Choroid plexus epithelial cell (primary cell): ENCODE measurements around the gene RASGRF1.

Source experiments
- DNase-seq: peaks from one replicate; pipeline ENCODE4 v3.0.0-alpha.2; 2010; ENCODE audit warnings: low read depth
- H3K4me3 ChIP-seq: 2 replicates; pipeline ENCODE4 v1.5.1; 2011; ENCODE audit warnings: low read depth, mild to moderate bottlenecking, control low read depth, low read length, moderate library complexity
- TF ChIP-seq, protein P1 (sequence below): conservative IDR thresholded peaks from 2 replicates; pipeline ENCODE4 v1.5.1; 2011; ENCODE audit warnings: low read depth, mild to moderate bottlenecking, control low read depth, inconsistent platforms, low read length, moderate library complexity

Gene RASGRF1

DNA sequence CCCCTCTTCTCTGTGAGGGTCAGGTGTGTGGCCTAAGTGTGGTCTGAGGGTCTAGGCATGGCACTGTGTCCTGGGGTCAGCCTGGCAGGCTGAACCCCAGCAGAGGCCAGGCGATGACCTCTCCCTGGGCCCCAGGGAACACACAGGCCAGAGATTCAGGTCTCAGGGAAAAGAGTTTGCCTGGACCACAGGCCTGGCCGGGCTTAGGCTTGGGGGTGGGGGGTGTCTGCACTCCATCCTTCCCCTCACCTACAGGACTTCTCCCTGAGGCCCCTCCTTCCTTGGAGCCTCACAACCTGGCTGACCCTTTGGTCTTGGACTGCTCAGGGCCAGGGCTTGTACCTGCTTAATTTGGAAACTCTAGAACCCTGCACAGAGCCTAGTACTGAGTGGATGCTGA lies 21.8 kb downstream of the RASGRF1 start:
- TF ChIP-seq, protein P1, sequence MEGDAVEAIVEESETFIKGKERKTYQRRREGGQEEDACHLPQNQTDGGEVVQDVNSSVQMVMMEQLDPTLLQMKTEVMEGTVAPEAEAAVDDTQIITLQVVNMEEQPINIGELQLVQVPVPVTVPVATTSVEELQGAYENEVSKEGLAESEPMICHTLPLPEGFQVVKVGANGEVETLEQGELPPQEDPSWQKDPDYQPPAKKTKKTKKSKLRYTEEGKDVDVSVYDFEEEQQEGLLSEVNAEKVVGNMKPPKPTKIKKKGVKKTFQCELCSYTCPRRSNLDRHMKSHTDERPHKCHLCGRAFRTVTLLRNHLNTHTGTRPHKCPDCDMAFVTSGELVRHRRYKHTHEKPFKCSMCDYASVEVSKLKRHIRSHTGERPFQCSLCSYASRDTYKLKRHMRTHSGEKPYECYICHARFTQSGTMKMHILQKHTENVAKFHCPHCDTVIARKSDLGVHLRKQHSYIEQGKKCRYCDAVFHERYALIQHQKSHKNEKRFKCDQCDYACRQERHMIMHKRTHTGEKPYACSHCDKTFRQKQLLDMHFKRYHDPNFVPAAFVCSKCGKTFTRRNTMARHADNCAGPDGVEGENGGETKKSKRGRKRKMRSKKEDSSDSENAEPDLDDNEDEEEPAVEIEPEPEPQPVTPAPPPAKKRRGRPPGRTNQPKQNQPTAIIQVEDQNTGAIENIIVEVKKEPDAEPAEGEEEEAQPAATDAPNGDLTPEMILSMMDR, result no peak
- no peak for DNase-seq

DNA sequence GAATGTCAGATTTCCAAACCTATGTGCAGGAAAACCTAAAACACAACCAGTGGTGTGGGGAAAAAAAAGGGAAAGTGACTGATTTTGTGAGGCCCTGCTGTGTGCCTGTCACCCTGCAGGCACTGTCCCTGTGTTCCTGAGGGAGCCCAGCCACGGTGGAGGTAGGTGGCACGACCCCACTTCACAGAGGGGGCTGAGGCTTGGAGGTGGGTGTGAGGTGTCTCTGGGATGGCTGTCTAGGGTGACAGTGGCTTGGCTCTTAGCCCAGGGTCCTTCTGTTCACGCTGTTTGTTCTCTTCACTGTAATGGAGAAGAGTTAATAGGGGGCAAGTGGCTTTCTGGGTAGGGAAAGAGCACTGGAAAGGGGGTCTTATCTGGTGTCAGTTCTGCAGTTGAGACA lies 22.6 kb downstream of the RASGRF1 start:
- H3K4me3 ChIP-seq, result no peak overlapping the region
- TF ChIP-seq, protein P1, result no peak
- DNase-seq, result no peak

More for the DNA sequence above, 21.8 kb downstream of the RASGRF1 start:
- H3K4me3 ChIP-seq, result no peak overlapping the region

DNA sequence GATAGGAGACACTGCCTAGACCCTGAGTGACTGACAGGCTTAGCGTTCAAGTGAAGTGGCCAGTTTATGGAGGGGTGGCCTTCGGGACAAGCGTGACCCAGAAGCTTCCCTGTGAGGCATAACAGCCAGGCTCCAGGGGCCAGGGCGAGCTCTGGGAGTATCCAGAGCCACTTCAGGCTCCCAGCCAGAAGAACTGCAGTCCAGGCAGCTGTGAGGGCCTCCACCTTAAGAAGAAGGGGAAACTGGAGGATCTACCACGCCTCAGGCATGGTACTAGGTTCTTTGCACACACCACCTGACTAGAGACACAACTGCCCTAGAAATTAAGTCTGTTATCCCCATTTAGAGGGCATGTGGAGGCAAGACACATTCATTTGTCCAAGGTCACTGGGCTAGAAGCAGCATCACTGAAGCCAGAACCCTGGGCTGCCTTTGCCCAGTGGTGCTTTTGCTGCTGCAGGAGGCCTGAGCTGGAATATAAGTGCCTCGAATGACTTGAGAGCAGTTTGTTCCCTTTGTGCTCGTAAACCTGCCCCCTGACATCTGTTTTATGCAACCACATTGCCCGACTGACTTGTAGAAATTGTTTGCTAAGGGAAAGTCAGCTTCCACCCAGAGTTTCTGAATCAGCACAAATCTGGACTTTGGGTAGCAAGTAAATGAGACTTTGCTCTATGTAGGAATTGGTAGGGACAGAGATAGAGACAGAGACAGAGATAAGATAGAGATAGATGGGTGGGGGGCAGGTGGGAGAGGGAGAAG lies 23.3 kb downstream of the RASGRF1 start:
- TF ChIP-seq, protein P1, result no peak
- DNase-seq, result peak; percentile 7
- no peak overlapping the region for H3K4me3 ChIP-seq

DNA sequence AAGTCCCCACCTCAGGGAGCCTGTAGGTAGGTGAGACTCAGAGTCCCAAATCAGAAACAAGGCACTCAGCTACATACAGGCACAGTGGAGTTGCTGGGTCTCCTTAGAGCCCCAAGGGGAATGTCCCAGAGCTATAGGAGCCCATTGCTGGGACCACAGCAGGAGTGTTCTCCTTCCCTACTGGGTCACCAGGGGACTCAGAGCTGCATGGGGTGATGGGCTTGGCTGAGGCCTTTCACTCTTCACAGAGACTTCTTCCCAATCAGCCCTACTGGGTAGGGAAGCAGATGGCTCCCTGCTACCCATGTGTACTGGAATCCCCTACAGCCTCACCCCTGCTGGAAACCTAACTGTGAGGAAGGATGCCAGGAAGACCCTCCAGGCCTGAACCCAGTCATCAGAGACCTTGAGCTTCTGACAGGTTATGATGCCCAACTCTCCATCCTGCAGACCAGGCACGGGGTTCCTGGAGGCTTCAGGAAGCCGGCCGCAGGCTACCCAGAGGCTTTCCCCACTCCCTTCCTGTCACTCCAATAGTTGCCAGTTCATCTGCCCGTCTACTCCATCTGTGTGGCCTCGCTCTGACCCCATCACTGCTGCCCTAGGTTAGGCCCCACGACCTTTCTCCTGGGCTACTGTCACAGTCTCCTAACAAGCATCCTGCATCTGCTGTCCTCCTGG lies 24.0 kb downstream of the RASGRF1 start:
- no peak for DNase-seq
- H3K4me3 ChIP-seq, result no peak overlapping the region
- TF ChIP-seq, protein P1, result no peak

DNA sequence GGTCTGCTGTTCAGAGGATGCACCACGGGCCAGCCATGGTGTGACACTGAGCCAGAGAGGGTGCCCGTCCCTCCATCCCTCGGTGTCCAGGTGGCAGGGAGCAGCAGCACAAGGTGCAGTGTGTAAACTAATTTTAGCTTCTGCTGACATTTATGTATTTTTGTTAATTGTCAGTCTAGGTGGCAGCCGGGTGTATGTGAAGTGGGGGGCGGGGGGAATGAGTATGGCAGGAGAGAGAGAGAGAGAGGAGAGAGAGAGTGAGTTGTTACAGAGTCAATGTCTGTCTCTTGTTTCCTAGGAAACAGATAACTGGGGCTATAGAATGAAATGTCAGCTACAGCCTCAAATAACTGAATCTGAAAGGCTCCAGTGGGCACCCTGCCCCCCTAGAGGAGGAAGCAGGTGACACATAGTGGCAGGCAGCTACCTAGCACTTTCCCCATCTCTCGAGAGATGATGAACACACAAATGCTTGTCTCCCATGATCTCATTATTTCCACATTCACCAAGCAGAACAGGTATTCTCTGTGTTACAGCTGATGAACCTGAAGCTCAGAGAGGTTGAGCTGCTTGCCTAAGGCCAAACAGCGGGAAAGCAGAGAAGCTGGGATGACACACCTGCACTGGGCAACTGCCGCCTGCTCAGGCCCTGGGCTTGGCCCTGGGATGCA lies 24.7 kb downstream of the RASGRF1 start:
- no peak for DNase-seq
- TF ChIP-seq, protein P1, result no peak
- H3K4me3 ChIP-seq, result no peak overlapping the region

DNA sequence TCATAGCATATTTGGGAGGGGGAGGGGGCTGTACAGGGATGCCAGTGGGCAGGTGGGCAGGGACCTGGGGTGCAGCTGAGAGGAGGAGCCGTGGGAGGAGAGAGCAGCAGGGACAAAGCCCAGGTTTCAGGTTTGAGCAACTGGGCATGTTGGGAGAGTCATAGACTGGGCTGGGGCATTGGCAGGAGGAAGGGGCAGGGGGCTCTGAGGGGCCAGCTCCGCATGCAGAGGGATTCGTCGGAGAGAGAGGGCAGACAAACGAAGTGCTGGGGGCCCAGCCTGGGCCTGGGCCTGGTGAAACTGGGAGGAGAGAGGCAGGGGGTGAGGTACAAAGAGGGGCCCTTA lies 25.2 kb downstream of the RASGRF1 start:
- H3K4me3 ChIP-seq, result no peak overlapping the region
- TF ChIP-seq, protein P1, result no peak
- no peak for DNase-seq
